Skeletal muscle satellite cell (primary cell): ENCODE data around the gene NOS3.
A peak's percentile ranks its signal among the peaks of the same experiment; 100 is the strongest.

Experiments used
- H3K27me3 ChIP-seq: 2 replicates; pipeline ENCODE4 v1.7.0; 2013; ENCODE audit warnings: low read length; ENCODE audit not compliant: control insufficient read depth, insufficient read depth
- H3K36me3 ChIP-seq: 2 replicates; pipeline ENCODE4 v1.7.0; 2013; ENCODE audit warnings: mild to moderate bottlenecking, control low read depth, low read length; ENCODE audit not compliant: insufficient read depth
- H3K4me1 ChIP-seq: 2 replicates; pipeline ENCODE4 v1.7.0; 2013; ENCODE audit warnings: low read length; ENCODE audit not compliant: control insufficient read depth, insufficient read depth
- H3K4me2 ChIP-seq: 2 replicates; pipeline ENCODE4 v1.7.0; 2013; ENCODE audit warnings: mild to moderate bottlenecking, low read length
- H3K4me3 ChIP-seq: 2 replicates; pipeline ENCODE4 v1.7.0; 2013; ENCODE audit warnings: low read length
- H3K9ac ChIP-seq: 2 replicates; pipeline ENCODE4 v1.7.0; 2013; ENCODE audit warnings: mild to moderate bottlenecking, low read depth, low read length, moderate library complexity
- H3K9me3 ChIP-seq: replicated peaks from 2 replicates; pipeline ENCODE4 v1.7.0; 2013; ENCODE audit warnings: mild to moderate bottlenecking, control low read depth, low read length

NOS3 gene

DNA sequence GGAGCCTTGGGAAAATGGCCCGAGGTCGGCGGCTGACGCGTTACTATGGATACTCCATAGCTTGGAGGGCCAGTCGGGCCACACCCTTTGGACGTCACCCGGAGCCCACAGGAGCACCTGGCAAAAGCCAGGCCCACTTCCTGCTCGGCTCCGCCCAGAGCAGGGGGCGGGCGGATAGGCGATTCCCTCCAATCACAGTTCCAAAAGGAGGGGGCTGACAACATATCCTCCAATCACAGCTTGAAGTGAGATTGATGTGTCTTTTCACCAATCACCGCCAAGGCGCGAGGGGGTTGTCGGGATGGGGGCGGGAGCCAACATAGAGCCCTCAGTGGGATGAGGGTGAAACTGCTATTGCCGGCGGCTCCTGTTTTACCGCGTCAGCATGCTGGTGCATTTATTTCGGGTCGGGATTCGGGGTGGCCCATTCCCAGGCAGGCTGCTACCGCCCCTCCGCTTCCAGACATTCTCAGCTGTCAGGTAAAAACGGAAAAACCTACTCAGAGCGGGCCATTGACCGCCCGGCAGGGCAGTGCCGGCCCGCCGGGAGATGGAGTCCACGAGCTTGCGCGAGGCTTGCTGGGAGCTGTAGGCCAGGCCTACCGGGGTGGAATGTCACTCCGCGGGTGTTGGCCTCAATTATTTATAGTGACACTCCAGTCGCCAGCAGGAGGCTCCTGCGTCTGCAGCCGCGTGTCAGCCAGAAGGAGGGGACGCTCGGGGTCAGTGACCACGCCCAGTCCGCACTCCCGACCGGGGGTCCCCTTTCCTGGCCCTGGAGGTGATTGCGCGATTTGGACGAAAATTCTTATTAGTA lies 37.5 kb downstream of the NOS3 start, which contains the start of gene ABCB8:
Gene ABCB8, plus strand, starts transcription at position 320 of the 817 bp plus-strand sequence. Its CDS starts 66 bp downstream, at position 386.
- Histone ChIP-seq H3K4me1 (peaks cover 7% of the 10 kb centered on the region), H3K4me3 (peak within 1 kb of the TSS; percentile 82), H3K9ac (peak within 1 kb of the TSS; percentile 88), H3K27me3 (peaks cover 8% of the 10 kb centered on the region), H3K4me2 (peak within 1 kb of the TSS; percentile 94), H3K9me3 (no peaks in the 10 kb centered on the region), H3K36me3 (peaks cover 7% of the 10 kb centered on the region)

DNA sequence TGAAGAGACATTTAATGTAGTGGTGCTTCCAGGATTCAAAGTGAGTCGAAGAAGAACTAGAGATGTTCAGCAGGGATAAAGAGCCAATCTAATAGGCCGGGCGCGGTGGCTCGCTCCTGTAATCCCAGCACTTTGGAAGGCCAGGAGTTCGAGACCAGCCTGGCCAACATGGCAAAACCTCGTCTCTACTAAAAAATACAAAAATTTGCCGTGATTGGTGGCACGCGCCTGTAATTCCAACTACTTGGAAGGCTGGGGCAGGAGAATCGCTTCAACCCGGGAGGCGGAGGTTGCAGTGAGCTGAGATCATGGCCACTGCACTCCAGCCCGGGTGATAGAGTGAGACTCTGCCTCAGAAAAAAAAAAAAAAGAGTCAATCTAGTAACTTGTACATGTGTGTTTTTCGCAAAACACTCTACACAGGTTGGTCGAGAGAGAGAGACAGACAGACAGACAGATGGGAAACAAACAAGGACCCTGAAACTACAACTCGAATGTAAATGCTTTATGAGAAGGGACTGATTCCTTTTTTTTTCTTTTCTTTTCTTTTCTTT lies 38.2 kb downstream of the NOS3 start:
- Histone ChIP-seq H3K4me1 (peaks cover 7% of the 10 kb centered on the region), H3K9me3 (no peaks in the 10 kb centered on the region), H3K4me2 (peak overlapping the region; percentile 87), H3K36me3 (peaks cover 11% of the 10 kb centered on the region), H3K4me3 (peak overlapping the region; percentile 82), H3K27me3 (peaks cover 3% of the 10 kb centered on the region), H3K9ac (peak overlapping the region; percentile 88)

DNA sequence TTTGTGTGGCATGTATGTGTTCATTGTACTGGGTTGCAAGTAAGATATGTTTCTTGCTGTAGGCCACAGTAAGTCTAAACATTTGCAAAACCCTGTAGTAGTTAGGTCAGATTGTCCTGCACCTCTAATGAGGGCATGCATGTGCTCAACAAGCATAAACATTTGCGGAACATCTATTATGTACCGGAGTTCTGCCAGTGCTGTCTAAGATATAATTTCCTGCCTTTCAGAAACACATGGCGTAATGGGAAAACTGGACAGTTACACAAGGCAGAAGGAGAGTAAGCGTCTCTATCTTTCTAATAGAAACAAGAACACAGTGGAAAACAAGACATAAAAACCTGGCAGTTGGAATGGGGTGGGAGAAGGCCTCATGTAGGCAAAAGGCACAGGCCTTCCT lies 40.2 kb downstream of the NOS3 start:
- Histone ChIP-seq H3K4me2 (no peak overlapping the region), H3K9me3 (no peaks in the 10 kb centered on the region), H3K4me3 (no peak overlapping the region), H3K27me3 (no peaks in the 10 kb centered on the region), H3K4me1 (peaks cover 7% of the 10 kb centered on the region), H3K9ac (no peak overlapping the region), H3K36me3 (peaks cover 30% of the 10 kb centered on the region)

GRCh38 chr7:151032936-151033863 lies 42.4 kb downstream of the NOS3 start:
- Histone ChIP-seq H3K4me2 (no peak overlapping the region), H3K9ac (no peak overlapping the region), H3K4me1 (peaks cover 4% of the 10 kb centered on the region), H3K36me3 (peaks cover 43% of the 10 kb centered on the region), H3K27me3 (no peaks in the 10 kb centered on the region), H3K9me3 (no peaks in the 10 kb centered on the region), H3K4me3 (no peak overlapping the region)

DNA sequence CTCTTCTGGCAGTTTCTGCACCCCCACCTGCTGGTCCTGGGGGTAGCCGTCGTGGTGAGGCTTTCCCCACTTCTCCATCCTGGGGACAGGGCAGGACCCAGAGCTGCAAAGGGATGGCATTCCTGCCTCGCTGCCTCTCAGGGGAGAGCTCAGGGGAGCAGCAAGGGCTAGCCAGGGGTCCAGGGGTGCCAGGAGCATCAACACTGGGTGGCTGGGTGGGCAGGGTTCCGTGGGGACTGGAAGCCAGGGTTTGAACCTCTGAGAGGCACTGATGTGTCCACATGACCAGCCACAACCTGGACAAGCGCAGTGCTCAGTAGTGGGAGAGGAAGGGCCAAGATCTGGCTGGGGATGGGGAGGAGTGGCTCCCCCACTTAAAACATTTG lies 43.0 kb downstream of the NOS3 start:
- H3K4me3 ChIP-seq, result no peak overlapping the region
- peaks cover 11% of the 10 kb centered on the region for H3K4me1 ChIP-seq
- no peak overlapping the region for H3K4me2 ChIP-seq
- H3K27me3 ChIP-seq, result no peaks in the 10 kb centered on the region
- no peaks in the 10 kb centered on the region for H3K9me3 ChIP-seq
- H3K9ac ChIP-seq, result no peak overlapping the region
- H3K36me3 ChIP-seq, result peaks cover 43% of the 10 kb centered on the region

GRCh38 chr7:151034312-151035025 lies 43.7 kb downstream of the NOS3 start:
- no peaks in the 10 kb centered on the region for H3K27me3 ChIP-seq
- no peak overlapping the region for H3K4me3 ChIP-seq
- H3K9ac ChIP-seq, result no peak overlapping the region
- H3K9me3 ChIP-seq, result no peaks in the 10 kb centered on the region
- peaks cover 43% of the 10 kb centered on the region for H3K36me3 ChIP-seq
- peaks cover 17% of the 10 kb centered on the region for H3K4me1 ChIP-seq
- no peak overlapping the region for H3K4me2 ChIP-seq

DNA sequence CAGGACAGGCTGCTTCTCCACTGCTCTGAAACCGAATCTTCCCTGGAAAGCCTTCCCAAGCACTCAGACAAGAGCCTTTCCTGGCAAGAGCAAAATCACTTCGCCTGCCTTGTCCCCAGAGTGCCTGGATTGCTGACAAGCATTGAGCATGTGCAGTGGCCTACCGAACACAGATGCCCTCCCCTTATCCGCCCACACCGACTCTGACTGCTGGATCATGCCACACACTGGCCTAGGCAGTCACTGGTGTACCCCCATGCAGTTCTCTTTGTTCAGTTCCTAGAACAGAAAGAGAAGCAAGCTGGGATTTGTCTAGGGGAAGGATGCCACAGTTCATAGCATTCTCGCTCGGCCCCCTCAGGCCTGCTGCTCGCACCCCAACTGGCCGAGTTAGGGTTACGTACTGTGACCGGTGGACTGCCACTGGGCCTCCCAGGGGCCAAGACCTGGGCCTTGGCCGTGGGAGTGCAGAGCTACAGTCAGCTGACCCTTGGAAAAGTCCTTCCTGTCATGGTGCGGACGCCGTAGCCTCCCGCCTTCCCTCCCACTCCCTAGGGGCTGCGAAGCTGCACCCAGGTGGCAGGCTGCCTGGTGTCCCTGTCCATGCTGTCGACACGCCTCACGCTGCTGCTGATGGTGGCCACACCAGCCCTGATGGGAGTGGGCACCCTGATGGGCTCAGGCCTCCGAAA lies 44.4 kb downstream of the NOS3 start:
- Histone ChIP-seq H3K36me3 (peaks cover 43% of the 10 kb centered on the region), H3K27me3 (no peaks in the 10 kb centered on the region), H3K4me3 (no peak overlapping the region), H3K9me3 (no peaks in the 10 kb centered on the region), H3K4me2 (no peak overlapping the region), H3K9ac (no peak overlapping the region), H3K4me1 (peaks cover 24% of the 10 kb centered on the region)

DNA sequence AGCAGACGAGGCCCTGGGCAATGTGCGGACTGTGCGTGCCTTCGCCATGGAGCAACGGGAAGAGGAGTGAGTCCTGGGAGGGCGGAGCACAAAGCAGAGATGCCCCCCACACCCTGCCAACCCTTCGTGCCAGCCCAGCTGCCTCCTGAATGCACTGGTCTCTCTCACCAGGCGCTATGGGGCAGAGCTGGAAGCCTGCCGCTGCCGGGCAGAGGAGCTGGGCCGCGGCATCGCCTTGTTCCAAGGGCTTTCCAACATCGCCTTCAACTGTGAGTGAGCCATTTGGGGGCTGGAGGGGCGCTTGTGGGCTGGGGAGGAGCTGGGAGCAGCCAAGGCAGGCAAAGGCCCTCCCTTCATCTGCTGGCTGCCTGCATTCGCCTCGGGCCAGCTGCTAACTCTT lies 45.1 kb downstream of the NOS3 start:
- Histone ChIP-seq H3K4me3 (no peak overlapping the region), H3K9ac (no peak overlapping the region), H3K36me3 (peaks cover 43% of the 10 kb centered on the region), H3K4me1 (peaks cover 24% of the 10 kb centered on the region), H3K27me3 (no peaks in the 10 kb centered on the region), H3K9me3 (no peaks in the 10 kb centered on the region), H3K4me2 (no peak overlapping the region)

GRCh38 chr7:151038951-151039849 lies 48.4 kb downstream of the NOS3 start:
- Histone ChIP-seq H3K4me1 (peaks cover 24% of the 10 kb centered on the region), H3K9me3 (no peaks in the 10 kb centered on the region), H3K36me3 (peaks cover 44% of the 10 kb centered on the region), H3K9ac (peak overlapping the region; percentile 58), H3K27me3 (no peaks in the 10 kb centered on the region), H3K4me3 (no peak overlapping the region), H3K4me2 (peak overlapping the region; percentile 62)
